ENCODE data around the gene KREMEN1.

DNA sequence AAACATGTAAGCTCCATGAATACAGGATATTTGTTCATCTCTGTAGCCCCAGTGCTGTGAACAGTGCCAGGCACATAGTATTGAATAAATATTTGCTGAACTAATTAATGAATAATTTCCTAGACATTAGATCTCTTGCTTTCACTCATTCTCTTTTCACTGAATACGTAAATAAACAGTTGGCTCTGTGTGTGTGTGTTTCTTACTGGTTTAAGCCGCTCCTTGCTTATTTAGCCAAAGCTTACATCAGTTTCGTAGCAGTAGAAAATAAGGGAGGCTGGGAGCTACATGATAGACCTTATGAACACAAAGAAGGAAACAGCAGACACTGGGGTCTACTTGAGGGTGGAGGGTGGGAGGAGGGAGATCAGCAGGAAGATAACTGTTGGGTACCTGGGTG, 17.2 kb downstream of the KREMEN1 start:
- TF ChIP-seq GATA2 (IDR thresholded peaks at IDR 0.05; ENCODE audit: low read depth, low read length): no peak
- no peak for TF ChIP-seq GATA3 (IDR thresholded peaks at IDR 0.05; ENCODE audit: low read depth, low read length)

All from SH-SY5Y (cell line).